Peyer's patch (tissue), 4 donors: ENCODE measurements around the gene GREB1.

Experiments used
- CTCF ChIP-seq, 6 experiments: fragments of 450-650 bp in 4 of 6; fragments of 200-600 bp in 2 of 6; sonication (generic) in 1 of 6; IDR thresholded peaks; one replicate each; pipeline ENCODE4 v1.5.1; 2017 to 2019; ENCODE audit warnings: antibody characterized with exemption in 6 of 6, mild to moderate bottlenecking in 3 of 6, moderate library complexity in 1 of 6
- POLR2A ChIP-seq, 2 donors: fragments of 450-650 bp; IDR thresholded peaks; one replicate each; pipeline ENCODE4 v1.5.1; 2017; ENCODE audit warnings: antibody characterized with exemption in 2 of 2, mild to moderate bottlenecking in 2 of 2, moderate library complexity in 2 of 2

- no peak for TF ChIP-seq CTCF (IDR thresholded peaks at IDR 0.05)
- no peak for TF ChIP-seq POLR2A (IDR thresholded peaks at IDR 0.05)
Observed at GRCh38 chr2:11537951-11538350, 4.1 kb downstream of the GREB1 start.
